Activated CD8-positive, alpha-beta T cell treated with anti-CD3 and anti-CD28 coated beads for 36 hours (primary cell): Measurements from ENCODE around the gene CDC14A. TPM values are rescaled to one million over a fixed set of nuclear protein-coding genes. Genes with fewer than 3 reads are reported as not detected.
A peak's percentile ranks its signal among the peaks of the same experiment; 100 is the strongest.

Experiments used
- ATAC-seq: fragments of 200-7000 bp; cut with Tn5 transposase; one replicate; pipeline ENCODE4 v1.10.0; 2021; ENCODE audit warnings: mild to moderate bottlenecking, moderate library complexity
- CTCF ChIA-PET: fragments of 350-600 bp; sonication (Branson Sonifier 250); formaldehyde crosslinking; loops from one replicate; lab custom pipeline; 2021; ENCODE audit warnings: antibody characterized with exemption; lab: Charles Lee
- POLR2A ChIA-PET: fragments of 350-600 bp; sonication (Branson Sonifier 250); formaldehyde crosslinking; loops from one replicate; lab custom pipeline; 2021; ENCODE audit warnings: antibody characterized with exemption; lab: Charles Lee
- DNase-seq: peaks from one replicate; pipeline ENCODE4 v3.0.0-alpha.2; 2020
- H3K27ac Mint-ChIP-seq: one replicate; pipeline ENCODE4 v1.8.0; 2021; ENCODE audit warnings: mild to moderate bottlenecking, mixed read lengths
- H3K27me3 Mint-ChIP-seq: one replicate; pipeline ENCODE4 v1.8.0; 2021; ENCODE audit warnings: mixed read lengths
- H3K36me3 Mint-ChIP-seq: one replicate; pipeline ENCODE4 v1.8.0; 2021; ENCODE audit warnings: low read depth, mixed read lengths
- H3K4me1 Mint-ChIP-seq: one replicate; pipeline ENCODE4 v1.8.0; 2021; ENCODE audit warnings: low read depth, mixed read lengths
- H3K4me3 Mint-ChIP-seq: one replicate; pipeline ENCODE4 v1.8.0; 2021; ENCODE audit warnings: mild to moderate bottlenecking, moderate library complexity, mixed read lengths
- H3K9me3 Mint-ChIP-seq: one replicate; pipeline ENCODE4 v1.8.0; 2021; ENCODE audit warnings: mixed read lengths
- CTCF ChIP-seq: fragments of 200-600 bp; IDR thresholded peaks from one replicate; pipeline ENCODE4 v1.8.0; 2022; ENCODE audit warnings: antibody characterized with exemption, mild to moderate bottlenecking
- intact Hi-C: fragments of 100-400 bp; cut with micrococcal nuclease; formaldehyde crosslinking; loops from one replicate; pipeline ENCODE4 v1.10.0; 2022
- total RNA-seq, 2 experiments: library from RNA; stranded (reverse); gene quantifications; one replicate each; pipeline ENCODE4 v1.2.3, GENCODE V29; 2021

CDC14A gene
- total RNA-seq, 2 experiments from 2014 or later, result 14.3 to 17.2 TPM

- intact Hi-C loops, result no loop called here
- TF ChIP-seq CTCF, result no peak
- DNase-seq, result no peak
- Mint-ChIP-seq H3K36me3 (no peaks in the 10 kb centered on the region), H3K27ac (no peak overlapping the region), H3K4me3 (no peak overlapping the region), H3K4me1 (no peaks in the 10 kb centered on the region), H3K9me3 (peaks cover 25% of the 10 kb centered on the region), H3K27me3 (no peaks in the 10 kb centered on the region)
- POLR2A ChIA-PET, result no interaction called here
- ATAC-seq, result no peak
- CTCF ChIA-PET, result no interaction called here
These were observed 35.7 kb upstream of the CDC14A start for GRCh38 chr1:100316622-100317021.

DNA sequence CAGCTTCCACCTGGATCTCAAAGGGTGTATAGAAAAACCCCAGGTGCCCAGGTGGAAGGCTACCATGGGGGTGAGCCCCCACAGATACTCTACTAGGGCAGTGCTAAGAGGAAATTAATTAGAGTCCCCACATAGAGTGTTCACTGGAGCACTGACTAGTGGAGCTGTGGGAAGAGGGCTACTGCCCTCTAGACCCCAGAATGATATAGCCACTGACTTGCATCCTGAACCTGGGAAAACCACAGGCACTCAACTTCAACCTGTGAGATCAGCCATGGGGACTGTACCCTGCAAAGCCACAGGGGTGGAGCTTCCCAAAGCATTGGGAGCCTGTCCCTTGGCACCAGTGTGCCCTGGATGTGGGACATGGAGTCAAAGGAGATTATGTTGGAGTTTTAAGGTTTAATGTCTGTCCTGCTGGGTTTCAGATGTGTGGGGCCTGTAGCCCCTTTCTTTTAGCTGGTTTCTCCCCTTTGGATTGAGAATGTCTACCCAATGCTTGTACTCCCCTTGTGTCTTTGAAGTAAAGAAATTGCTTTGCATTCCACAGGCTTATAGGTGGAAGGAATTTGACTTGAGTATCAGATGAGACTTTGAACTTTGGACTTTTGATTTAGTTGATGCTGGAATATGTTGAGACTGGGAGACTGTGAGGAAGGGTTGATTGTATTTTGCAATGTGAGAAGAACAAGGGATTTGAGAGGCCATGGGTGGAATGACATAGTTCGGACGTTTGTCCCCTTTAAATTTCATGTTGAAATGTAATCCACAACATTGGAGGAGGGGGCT is 31.8 kb upstream of the CDC14A start:
- POLR2A ChIA-PET, result interaction anchor here (1.3 kb wide), 1 partner anchor 9 kb away, joined by 3 read pairs; no protein-coding TSS in a partner anchor
- peaks cover 22% of the 10 kb centered on the region for H3K9me3 Mint-ChIP-seq
- no peak for TF ChIP-seq CTCF
- intact Hi-C loops, result no loop called here
- H3K36me3 Mint-ChIP-seq, result peaks cover 3% of the 10 kb centered on the region
- no peak for DNase-seq
- no peak overlapping the region for H3K27ac Mint-ChIP-seq
- CTCF ChIA-PET, result no interaction called here
- no peak overlapping the region for H3K4me3 Mint-ChIP-seq
- H3K4me1 Mint-ChIP-seq, result peaks cover 12% of the 10 kb centered on the region
- no peak for ATAC-seq
- no peaks in the 10 kb centered on the region for H3K27me3 Mint-ChIP-seq

GRCh38 chr1:100321100-100321493 is 31.2 kb upstream of the CDC14A start:
- peaks cover 3% of the 10 kb centered on the region for H3K36me3 Mint-ChIP-seq
- ChIA-PET CTCF (no interaction called here), POLR2A (no interaction called here)

DNA sequence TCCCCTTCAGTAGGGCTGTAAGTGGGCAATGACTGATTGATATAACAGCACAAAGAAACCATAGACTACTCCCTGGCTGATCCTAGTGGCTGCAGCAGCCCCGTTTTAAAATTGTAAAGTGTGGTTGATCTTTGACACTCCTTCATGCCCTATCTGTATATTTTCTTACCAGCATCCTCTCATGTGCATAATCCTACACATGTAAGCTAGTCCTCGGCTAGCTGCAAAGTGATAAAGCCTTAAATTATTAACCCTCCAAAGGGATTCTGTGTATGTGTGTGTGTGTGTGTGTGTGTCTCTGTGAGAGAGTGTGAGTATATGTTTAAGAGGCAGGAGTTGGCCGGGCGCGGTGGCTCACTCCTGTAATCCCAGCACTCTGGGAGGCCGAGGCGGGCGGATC is 30.8 kb upstream of the CDC14A start:
- ATAC-seq (no peak), DNase-seq (no peak)
- Mint-ChIP-seq H3K4me1 (peaks cover 12% of the 10 kb centered on the region), H3K27me3 (no peaks in the 10 kb centered on the region), H3K27ac (no peak overlapping the region), H3K9me3 (peaks cover 15% of the 10 kb centered on the region), H3K36me3 (peaks cover 3% of the 10 kb centered on the region), H3K4me3 (no peak overlapping the region)
- ChIA-PET CTCF (no interaction called here), POLR2A (no interaction called here)
- intact Hi-C loops, result no loop called here
- TF ChIP-seq CTCF, result no peak

More at GRCh38 chr1:100321100-100321493, 31.2 kb upstream of the CDC14A start:
- no peak overlapping the region for H3K4me3 Mint-ChIP-seq
- H3K4me1 Mint-ChIP-seq, result peaks cover 12% of the 10 kb centered on the region
- TF ChIP-seq CTCF, result no peak
- intact Hi-C loops, result no loop called here
- H3K27ac Mint-ChIP-seq, result no peak overlapping the region
- no peaks in the 10 kb centered on the region for H3K27me3 Mint-ChIP-seq
- DNase-seq (no peak), ATAC-seq (no peak)
- peaks cover 18% of the 10 kb centered on the region for H3K9me3 Mint-ChIP-seq

GRCh38 chr1:100322436-100323211 is 29.7 kb upstream of the CDC14A start:
- CTCF ChIA-PET, result interaction anchor here (0.9 to 1.1 kb wide), 2 partner anchors 13 to 137 kb away, joined by 3 read pairs; no protein-coding TSS in a partner anchor
- DNase-seq (no peak), ATAC-seq (no peak)
- Mint-ChIP-seq H3K9me3 (peaks cover 9% of the 10 kb centered on the region), H3K27ac (peak overlapping the region; percentile 70), H3K4me1 (peaks cover 12% of the 10 kb centered on the region), H3K4me3 (no peak overlapping the region), H3K27me3 (no peaks in the 10 kb centered on the region), H3K36me3 (peaks cover 3% of the 10 kb centered on the region)
- no peak for TF ChIP-seq CTCF
- intact Hi-C loops, result no loop called here
- POLR2A ChIA-PET, result no interaction called here
